Mesenchymal stem cell (in vitro differentiated cells and primary cell): Measurements from ENCODE around the gene ARHGAP12.

Experiments used
- DNase-seq: peaks from one replicate; pipeline ENCODE4 v3.0.0-alpha.2; 2013
- H2AFZ ChIP-seq: one replicate; pipeline ENCODE4 v1.6.1; 2013; ENCODE audit warnings: low read depth, mild to moderate bottlenecking, control low read depth, inconsistent platforms, low read length, moderate library complexity
- H2AK5ac ChIP-seq: 2 replicates; pipeline ENCODE4 v1.6.1; 2013; ENCODE audit warnings: low read length, moderate library complexity, mild to moderate bottlenecking, inconsistent platforms; ENCODE audit not compliant: severe bottlenecking
- H2BK120ac ChIP-seq: one replicate; pipeline ENCODE4 v1.6.1; 2013; ENCODE audit warnings: low read depth, mild to moderate bottlenecking, inconsistent platforms, low read length, moderate library complexity
- H2BK12ac ChIP-seq, 2 experiments: one replicate each; pipeline ENCODE4 v1.6.1; 2013; ENCODE audit warnings: inconsistent platforms in 2 of 2, low read length in 2 of 2, mild to moderate bottlenecking in 2 of 2, moderate library complexity in 2 of 2, control low read depth in 1 of 2
- H2BK15ac ChIP-seq: one replicate; pipeline ENCODE4 v1.6.1; 2013; ENCODE audit warnings: mild to moderate bottlenecking, low read depth, inconsistent platforms; ENCODE audit not compliant: poor library complexity, severe bottlenecking
- H2BK5ac ChIP-seq: 2 replicates; pipeline ENCODE4 v1.6.1; 2013; ENCODE audit warnings: low read depth, mild to moderate bottlenecking, low read length, control low read depth, inconsistent platforms; ENCODE audit not compliant: poor library complexity, severe bottlenecking
- H3K14ac ChIP-seq, 2 experiments: one replicate each; pipeline ENCODE4 v1.6.1; 2013; ENCODE audit warnings: inconsistent platforms in 2 of 2, low read length in 2 of 2, control low read depth in 1 of 2, mild to moderate bottlenecking in 1 of 2, moderate library complexity in 1 of 2
- H3K18ac ChIP-seq, 2 experiments: one replicate each; pipeline ENCODE4 v1.6.1; 2013; ENCODE audit warnings: inconsistent platforms in 2 of 2, low read length in 2 of 2, control low read depth in 1 of 2, low read depth in 1 of 2, mild to moderate bottlenecking in 1 of 2
- H3K23ac ChIP-seq, 2 experiments: one replicate each; pipeline ENCODE4 v1.6.1; 2013; ENCODE audit warnings: inconsistent platforms in 2 of 2, low read length in 2 of 2, mild to moderate bottlenecking in 2 of 2, moderate library complexity in 2 of 2, control low read depth in 1 of 2
- H3K27ac ChIP-seq: 2 replicates; pipeline ENCODE4 v1.5.1; 2013; ENCODE audit warnings: mild to moderate bottlenecking, moderate library complexity, low read length, control low read depth, inconsistent platforms; ENCODE audit not compliant: poor library complexity, severe bottlenecking
- H3K27me3 ChIP-seq, 2 experiments: 2 replicates each; pipeline versions ENCODE4 v1.6.1 to v1.7.0; 2013; ENCODE audit warnings: low read length in 2 of 2, mild to moderate bottlenecking in 2 of 2, moderate library complexity in 2 of 2, control low read depth in 1 of 2, inconsistent platforms in 1 of 2; ENCODE audit not compliant: control insufficient read depth in 1 of 2, insufficient read depth in 1 of 2
- H3K36me3 ChIP-seq, 2 experiments: 2 replicates each; pipeline versions ENCODE4 v1.6.1 to v1.7.0; 2013; ENCODE audit warnings: low read length in 2 of 2, control low read depth in 1 of 2, inconsistent platforms in 1 of 2, low read depth in 1 of 2, mild to moderate bottlenecking in 1 of 2; ENCODE audit not compliant: insufficient read depth in 2 of 2, control insufficient read depth in 1 of 2
- H3K4ac ChIP-seq, 2 experiments: one replicate each; pipeline ENCODE4 v1.6.1; 2013; ENCODE audit warnings: inconsistent platforms in 2 of 2, low read length in 2 of 2, mild to moderate bottlenecking in 2 of 2, moderate library complexity in 2 of 2, control low read depth in 1 of 2, low read depth in 1 of 2
- H3K4me1 ChIP-seq: 2 replicates; pipeline ENCODE4 v1.6.1; 2013; ENCODE audit warnings: low read depth, low read length, control low read depth; ENCODE audit not compliant: control insufficient read depth, insufficient read depth
- H3K4me2 ChIP-seq: 2 replicates; pipeline ENCODE4 v1.6.1; 2013; ENCODE audit warnings: low read length, mild to moderate bottlenecking, inconsistent platforms; ENCODE audit not compliant: poor library complexity, severe bottlenecking
- H3K4me3 ChIP-seq, 2 experiments: 2 replicates each; pipeline versions ENCODE4 v1.5.1 to v1.7.0; 2013; ENCODE audit warnings: low read length in 2 of 2, mild to moderate bottlenecking in 2 of 2, control low read depth in 1 of 2, low read depth in 1 of 2; ENCODE audit not compliant: insufficient read depth in 1 of 2
- H3K79me1 ChIP-seq: replicated peaks from 2 replicates; pipeline ENCODE4 v1.6.1; 2013; ENCODE audit warnings: mild to moderate bottlenecking, control low read depth, low read length, inconsistent platforms; ENCODE audit not compliant: poor library complexity, severe bottlenecking
- H3K9ac ChIP-seq: 2 replicates; pipeline ENCODE4 v1.7.0; 2013; ENCODE audit warnings: mild to moderate bottlenecking, low read length, moderate library complexity
- H3K9me3 ChIP-seq: 2 replicates; pipeline ENCODE4 v1.7.0; 2013; ENCODE audit warnings: mild to moderate bottlenecking, low read length; ENCODE audit not compliant: control insufficient read depth
- H4K8ac ChIP-seq: one replicate; pipeline ENCODE4 v1.6.1; 2013; ENCODE audit warnings: inconsistent platforms, mild to moderate bottlenecking, low read length, moderate library complexity
- H4K91ac ChIP-seq: one replicate; pipeline ENCODE4 v1.6.1; 2013; ENCODE audit warnings: mild to moderate bottlenecking, low read length, inconsistent platforms
- WGBS: methylation state at CpG from one replicate; pipeline ENCODE4 v1.1.7; 2013; ENCODE audit warnings: mixed read lengths; 5-methylcytosine and 5-hydroxymethylcytosine counted together

ARHGAP12 gene

GRCh38 chr10:31953080-31953479 lies 24.4 kb upstream of the ARHGAP12 start:
- Histone ChIP-seq H3K18ac (no peak overlapping the region), H2BK120ac (no peak overlapping the region), H3K23ac (no peak overlapping the region), H2AK5ac (no peak overlapping the region), H3K9me3 (no peaks in the 10 kb centered on the region), H4K91ac (no peak overlapping the region), H3K79me1 (no peaks in the 10 kb centered on the region), H3K36me3 (no peaks in the 10 kb centered on the region), H2BK5ac (no peak overlapping the region), H3K4me1 (no peaks in the 10 kb centered on the region), H2AFZ (no peak overlapping the region), H3K27me3 (no peaks in the 10 kb centered on the region), H3K4ac (no peak overlapping the region), H2BK12ac (no peak overlapping the region), H3K27ac (no peak overlapping the region), H2BK15ac (no peak overlapping the region), H3K4me3 (no peak overlapping the region), H3K14ac (no peak overlapping the region), H4K8ac (no peak overlapping the region), H3K9ac (no peak overlapping the region), H3K4me2 (no peak overlapping the region)
- no peak for DNase-seq

GRCh38 chr10:31952066-31952465 lies 23.4 kb upstream of the ARHGAP12 start:
- no peak overlapping the region for H3K23ac ChIP-seq
- no peak overlapping the region for H3K4ac ChIP-seq
- no peak overlapping the region for H2AK5ac ChIP-seq
- H3K4me3 ChIP-seq = no peak overlapping the region
- H3K27ac ChIP-seq = no peak overlapping the region
- no peak overlapping the region for H3K14ac ChIP-seq
- H3K4me1 ChIP-seq = no peaks in the 10 kb centered on the region
- H4K91ac ChIP-seq = no peak overlapping the region
- no peak overlapping the region for H4K8ac ChIP-seq
- no peak for DNase-seq
- no peak overlapping the region for H3K4me2 ChIP-seq
- no peak overlapping the region for H2BK12ac ChIP-seq
- no peaks in the 10 kb centered on the region for H3K36me3 ChIP-seq
- H3K18ac ChIP-seq = no peak overlapping the region
- H2BK120ac ChIP-seq = no peak overlapping the region
- WGBS = 61% methylated on average over 2 of the region's 2 CpGs
- no peaks in the 10 kb centered on the region for H3K27me3 ChIP-seq
- H3K9ac ChIP-seq = no peak overlapping the region
- H2BK5ac ChIP-seq = no peak overlapping the region
- no peak overlapping the region for H2BK15ac ChIP-seq
- no peaks in the 10 kb centered on the region for H3K9me3 ChIP-seq
- H3K79me1 ChIP-seq = no peaks in the 10 kb centered on the region
- no peak overlapping the region for H2AFZ ChIP-seq

- Histone ChIP-seq H2AFZ (no peak overlapping the region), H3K9me3 (no peaks in the 10 kb centered on the region), H3K4me1 (no peaks in the 10 kb centered on the region), H4K91ac (no peak overlapping the region), H3K4ac (no peak overlapping the region), H3K4me2 (no peak overlapping the region), H2BK120ac (no peak overlapping the region), H2AK5ac (no peak overlapping the region), H2BK15ac (no peak overlapping the region), H3K9ac (no peak overlapping the region), H3K27ac (no peak overlapping the region), H2BK5ac (no peak overlapping the region), H3K23ac (no peak overlapping the region), H3K4me3 (no peak overlapping the region), H3K36me3 (no peaks in the 10 kb centered on the region), H2BK12ac (no peak overlapping the region), H3K79me1 (peaks cover 3% of the 10 kb centered on the region), H4K8ac (peak overlapping the region; percentile 28), H3K18ac (peak overlapping the region in 1 of 2 experiments; percentile 33), H3K27me3 (no peaks in the 10 kb centered on the region), H3K14ac (no peak overlapping the region)
- WGBS = 99% methylated on average over 3 of the region's 3 CpGs
- DNase-seq = no peak
These were observed 20.6 kb upstream of the ARHGAP12 start for GRCh38 chr10:31949266-31949665.

- Histone ChIP-seq H2BK15ac (no peak overlapping the region), H2BK120ac (no peak overlapping the region), H3K14ac (no peak overlapping the region), H3K27me3 (no peaks in the 10 kb centered on the region), H3K4ac (no peak overlapping the region), H3K27ac (peak overlapping the region; percentile 33), H4K91ac (no peak overlapping the region), H3K4me3 (peak overlapping the region in 1 of 2 experiments; percentile 49), H4K8ac (peak overlapping the region; percentile 69), H2AK5ac (no peak overlapping the region), H2BK12ac (no peak overlapping the region), H3K23ac (no peak overlapping the region), H2BK5ac (no peak overlapping the region), H3K79me1 (peaks cover 3% of the 10 kb centered on the region), H3K4me2 (no peak overlapping the region), H3K36me3 (no peaks in the 10 kb centered on the region), H3K4me1 (peaks cover 2% of the 10 kb centered on the region), H3K9ac (peak overlapping the region; percentile 86), H2AFZ (no peak overlapping the region), H3K18ac (peak overlapping the region in 1 of 2 experiments; percentile 58), H3K9me3 (no peaks in the 10 kb centered on the region)
- WGBS = 83% methylated on average over 7 of the region's 7 CpGs
- no peak for DNase-seq
These were observed 19.4 kb upstream of the ARHGAP12 start for GRCh38 chr10:31948021-31948420.
